IPS DF 19.7 (cell line): ENCODE data around the gene PDE12.
"Not testable (repeated sequence)": the region's sequence is repeated elsewhere in the genome, so short reads cannot be mapped to it uniquely, and the experiment has no call there.

Source experiments
- DNase-seq: peaks from one replicate; pipeline ENCODE4 v3.0.0-alpha.2; 2013; ENCODE audit warnings: low read depth, low spot score

The PDE12 gene

GRCh38 chr3:57586778-57587177 is 30.7 kb downstream of the PDE12 start:
- no peak for DNase-seq

GRCh38 chr3:57587905-57588304 is 31.8 kb downstream of the PDE12 start:
- DNase-seq, result no peak

- DNase-seq, result no peak
Measured at GRCh38 chr3:57592306-57592705, 36.2 kb downstream of the PDE12 start.

- no peak for DNase-seq
Measured at GRCh38 chr3:57594144-57594543, 38.1 kb downstream of the PDE12 start.

DNA sequence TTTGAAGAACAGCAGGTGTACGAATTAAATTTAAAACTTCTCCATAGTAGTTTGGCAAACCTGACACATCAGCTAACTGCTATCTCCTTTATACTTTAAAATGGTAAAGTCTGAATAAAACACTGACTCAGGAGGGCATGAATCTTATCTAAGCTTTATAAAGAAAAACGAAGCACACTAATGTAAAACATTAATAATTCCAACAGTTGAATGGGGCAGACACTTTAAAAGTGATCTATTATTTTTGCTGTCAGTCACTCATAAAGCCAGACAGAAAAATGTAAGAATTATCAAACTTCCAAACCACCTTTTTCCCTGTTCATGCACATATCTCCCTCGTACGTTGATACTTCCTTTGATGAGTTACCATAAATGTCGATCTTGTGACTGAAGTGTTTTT is 38.5 kb downstream of the PDE12 start:
- DNase-seq, result no peak

- DNase-seq, result no peak
Measured at GRCh38 chr3:57596495-57597126, 40.5 kb downstream of the PDE12 start.

- DNase-seq, result peak; percentile 99
Measured at GRCh38 chr3:57597127-57597923, 41.3 kb downstream of the PDE12 start, which contains the start of gene ARF4. Gene ARF4, minus strand, starts transcription at chr3:57597344. Its CDS starts 204 bp downstream, at chr3:57597140.

GRCh38 chr3:57598765-57599360 is 42.8 kb downstream of the PDE12 start:
- no peak for DNase-seq

DNA sequence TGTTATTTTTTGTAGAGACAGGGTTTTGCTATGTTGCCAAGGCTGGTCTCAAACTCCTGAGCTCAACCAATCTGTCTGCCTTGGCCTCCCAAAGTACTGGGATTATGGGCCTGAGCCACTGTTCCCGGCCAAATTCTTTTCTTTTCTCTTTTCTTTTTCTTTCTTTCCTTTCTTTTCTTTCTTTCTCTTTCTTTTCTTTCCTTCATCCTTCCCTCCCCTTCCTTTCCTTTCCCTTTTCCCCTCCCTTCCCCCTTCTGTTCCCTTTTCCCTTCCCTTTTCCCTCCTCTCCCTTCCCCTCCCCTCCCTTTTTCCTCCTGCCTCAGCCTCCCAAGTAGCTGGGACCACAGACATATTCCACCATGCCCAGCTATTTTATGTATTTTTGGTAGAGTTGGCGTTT is 44.1 kb downstream of the PDE12 start:
- DNase-seq, result no peak

GRCh38 chr3:57604971-57605370 is 48.9 kb downstream of the PDE12 start:
- DNase-seq, result no peak

GRCh38 chr3:57605683-57606082 is 49.6 kb downstream of the PDE12 start:
- DNase-seq, result no peak

GRCh38 chr3:57611870-57612269 is 55.8 kb downstream of the PDE12 start:
- not testable (repeated sequence) for DNase-seq

DNA sequence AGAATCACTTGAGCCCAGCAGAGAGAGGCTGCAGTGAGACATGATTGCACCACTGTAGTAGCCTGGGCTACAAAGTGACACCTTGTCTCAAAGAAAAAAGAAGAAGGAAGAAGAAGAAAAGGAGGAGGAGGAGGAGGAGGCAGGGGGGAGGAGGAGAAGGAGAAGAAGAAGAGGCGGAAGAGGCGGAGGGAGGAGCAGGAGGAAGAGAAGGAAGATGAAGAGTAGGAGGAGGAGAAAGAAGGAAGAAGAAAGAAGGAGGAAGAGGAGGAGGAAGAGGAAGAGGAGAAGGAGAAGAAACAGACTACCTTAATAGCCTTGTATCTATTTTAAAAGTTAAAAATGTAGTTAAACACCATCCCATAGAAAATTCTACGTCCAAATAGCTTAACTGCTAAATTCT is 60.2 kb downstream of the PDE12 start:
- no peak for DNase-seq
